Measurements from ENCODE around the gene OTOG. TPM values are rescaled to one million over a fixed set of nuclear protein-coding genes. Genes with fewer than 3 reads are reported as not detected.

OTOG gene
- total and polyA plus RNA-seq, 2 of the 8 experiments (the other 6 are each of a cell fraction or from before 2014, with no cell fraction given): 0.41 to 1.5 TPM

DNA sequence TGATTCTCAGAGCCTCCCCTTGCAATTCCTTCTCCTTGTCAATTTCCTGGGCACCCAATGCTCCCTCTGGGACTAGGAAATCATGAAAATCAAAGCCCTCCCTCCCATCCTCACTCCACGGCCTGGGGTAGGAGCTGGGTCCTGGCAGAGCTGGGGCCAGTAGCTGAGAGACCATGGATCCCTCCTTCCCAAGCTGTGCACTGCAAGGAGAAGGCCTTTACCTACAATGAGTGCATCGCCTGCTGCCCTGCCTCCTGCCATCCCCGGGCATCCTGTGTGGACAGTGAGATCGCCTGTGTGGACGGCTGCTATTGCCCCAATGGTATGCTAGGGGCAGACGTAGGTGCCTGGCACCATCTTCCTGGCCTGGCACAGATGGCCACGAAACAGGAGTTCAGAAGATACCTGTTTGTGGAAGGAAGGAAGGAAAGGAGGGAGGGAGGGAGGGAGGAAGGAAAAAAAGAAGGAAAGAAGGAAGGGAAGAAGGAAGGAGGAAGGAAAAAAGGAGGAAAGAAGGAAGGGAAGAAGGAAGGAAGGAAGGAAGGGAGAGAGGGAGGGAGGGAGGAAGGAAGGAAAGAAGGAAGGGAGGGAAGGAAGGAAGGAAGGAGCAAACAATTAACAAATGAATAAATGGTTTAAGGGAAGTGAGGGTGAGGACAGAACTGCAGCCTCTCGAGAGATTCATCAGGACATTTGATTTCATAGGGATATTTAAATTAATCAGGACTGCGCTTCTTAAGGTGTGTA, 12.5 kb downstream of the OTOG start:
- no peak overlapping the region for H3K14ac ChIP-seq (ENCODE audit: insufficient read length)
- ChIA-PET CTCF (ENCODE audit: partially characterized antibody) (interaction anchor here (0.7 to 9.4 kb wide), 5 partner anchors 10 to 419 kb away, joined by 3 to 98 read pairs (median 4); partner anchors contain the start of gene OTOG), POLR2A (ENCODE audit: partially characterized antibody) (no interaction called here)
- no peak overlapping the region for H4K8ac ChIP-seq (ENCODE audit: extremely low read depth, insufficient read depth, low read length)
- H3K4me3 ChIP-seq (ENCODE audit: extremely low read depth in 1 of 4, insufficient read depth in 2 of 4, low read depth in 3 of 4, low read length in 4 of 4): no peak overlapping the region
- H3K56ac ChIP-seq (replicated peaks; ENCODE audit: insufficient read length, low read depth, low read length): no peak overlapping the region
- no peak overlapping the region for H2BK20ac ChIP-seq (ENCODE audit: low read length)
- H3K9me3 ChIP-seq (ENCODE audit: insufficient read depth in 2 of 2, low read depth in 1 of 2, low read length in 1 of 2): no peaks in the 10 kb centered on the region
- 86% methylated on average over 9 of the region's 9 CpGs; no CpG with 5 or more reads in 1 of the 2 experiments for whole genome bisulfite sequencing, 2 experiments (ENCODE audit: extremely low coverage in 1 of 2, insufficient coverage in 1 of 2, insufficient read length in 1 of 2, insufficient replicate concordance in 2 of 2, low coverage in 1 of 2, low lambda C conversion rate in 2 of 2, missing lambda C conversion rate in 1 of 2)
- H4K20me1 ChIP-seq (replicated peaks in 1 of 2; ENCODE audit: control insufficient read depth in 1 of 2, insufficient read depth in 2 of 2, low read length in 2 of 2): peaks cover 0 to 2% of the 10 kb centered on the region in 2 experiments
- H3K18ac ChIP-seq (ENCODE audit: extremely low read depth, low read length): no peak overlapping the region
- no peak overlapping the region for H2BK5ac ChIP-seq (ENCODE audit: low read depth, low read length)
- H2BK120ac ChIP-seq (replicated peaks; ENCODE audit: low read depth, low read length): no peak overlapping the region
- H2BK15ac ChIP-seq (ENCODE audit: low read length): no peak overlapping the region
- FAIRE-seq (no peak), DNase-seq (ENCODE audit: low read depth in 1 of 2, low spot score in 2 of 2) (no peak)
- no peaks in the 10 kb centered on the region for H3K36me3 ChIP-seq (ENCODE audit: control insufficient read depth in 2 of 4, insufficient read depth in 4 of 4, low read length in 3 of 4)
- H3K9ac ChIP-seq (replicated peaks in 1 of 4; ENCODE audit: extremely low read depth in 1 of 4, low read depth in 3 of 4, low read length in 3 of 4): no peak overlapping the region
- no peak overlapping the region for H2AFZ ChIP-seq (ENCODE audit: low read length)
- no peaks in the 10 kb centered on the region for H3K27me3 ChIP-seq (replicated peaks in 1 of 4; ENCODE audit: control insufficient read depth in 3 of 4, extremely low read depth in 1 of 4, insufficient read depth in 3 of 4, low read length in 3 of 4)
- no peak overlapping the region for H2BK12ac ChIP-seq (ENCODE audit: low read depth, low read length)
- no peaks in the 10 kb centered on the region; the same call in 1 of the 2 replicates for H3K23me2 ChIP-seq (ENCODE audit: low read depth, low read length)
- no peak overlapping the region for H3K4me2 ChIP-seq (ENCODE audit: insufficient read depth in 1 of 2, low read depth in 2 of 2, low read length in 2 of 2)
- no peak overlapping the region for H3K4ac ChIP-seq (replicated peaks; ENCODE audit: insufficient read length, low read depth, low read length)
- H3K79me2 ChIP-seq (ENCODE audit: control insufficient read depth in 1 of 2, insufficient read depth in 2 of 2, low read length in 2 of 2): no peaks in the 10 kb centered on the region
- TF ChIP-seq SRF (IDR thresholded peaks at IDR 0.05; ENCODE audit: low read depth, low read length): no peak
- TF ChIP-seq YY1 (IDR thresholded peaks at IDR 0.05; ENCODE audit: low read depth, low read length): no peak
- no peak for TF ChIP-seq MAFK (IDR thresholded peaks at IDR 0.05; ENCODE audit: low read depth, low read length)
- TF ChIP-seq NANOG (IDR thresholded peaks at IDR 0.05; ENCODE audit: insufficient read depth, low read depth, low read length, poor library complexity, severe bottlenecking): no peak
- no peak for TF ChIP-seq JUN (IDR thresholded peaks at IDR 0.05; ENCODE audit: low read depth, low read length)
- no peak for TF ChIP-seq CTBP2 (IDR thresholded peaks at IDR 0.05; ENCODE audit: borderline replicate concordance, insufficient read depth, insufficient read length, low read length)
- no peak for TF ChIP-seq SIRT6 (IDR thresholded peaks at IDR 0.05; ENCODE audit: low read length)
- TF ChIP-seq RNF2 (IDR thresholded peaks at IDR 0.05; ENCODE audit: borderline replicate concordance, low read depth, low read length, missing control alignments, poor library complexity, severe bottlenecking): no peak
- no peak overlapping the region for H4K91ac ChIP-seq (replicated peaks; ENCODE audit: insufficient read length, low read length)
- H3K23ac ChIP-seq (ENCODE audit: insufficient read length): no peak overlapping the region
- H3K27ac ChIP-seq (ENCODE audit: low read depth, low read length): no peak overlapping the region
- no peak overlapping the region for H2AK5ac ChIP-seq (ENCODE audit: low read depth, low read length)
- H3K4me1 ChIP-seq (replicated peaks in 1 of 4; ENCODE audit: control insufficient read depth in 3 of 4, insufficient read depth in 4 of 4, low read length in 3 of 4): no peaks in the 10 kb centered on the region
- H3K79me1 ChIP-seq (ENCODE audit: low read depth, low read length): no peaks in the 10 kb centered on the region
- no peak overlapping the region for H4K5ac ChIP-seq (ENCODE audit: insufficient read length, low read depth, low read length)
